Measurements from ENCODE around the gene BLOC1S3. TPM values are rescaled to one million over a fixed set of nuclear protein-coding genes. Genes with fewer than 3 reads are reported as not detected.
A peak's percentile ranks its signal among the peaks of the same experiment; 100 is the strongest.

BLOC1S3 gene
- total and polyA plus RNA-seq, 2 of the 13 experiments (the other 11 are each of a cell fraction or from before 2014, with no cell fraction given), result 4.3 to 4.8 TPM

DNA sequence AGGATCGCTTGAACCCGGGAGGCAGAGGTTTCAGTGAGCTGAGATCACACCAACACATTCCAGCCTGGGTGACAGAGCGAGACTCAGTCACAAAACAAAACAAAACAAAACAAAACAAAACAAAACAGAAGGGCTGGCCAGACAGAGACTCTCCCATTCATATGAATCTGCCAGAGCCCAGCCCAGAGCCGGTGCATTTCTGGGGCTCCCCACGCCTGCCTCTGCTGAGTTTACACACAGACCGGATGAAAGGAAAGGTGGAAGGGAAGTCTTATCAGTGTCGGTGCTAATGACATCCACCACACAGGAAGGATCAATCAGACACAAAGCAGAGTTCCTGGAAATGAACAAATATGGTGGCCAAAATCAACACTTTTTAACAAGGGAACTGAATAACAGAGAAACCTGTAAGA lies 7.4 kb upstream of the BLOC1S3 start:
- no peak for FAIRE-seq
- POLR2A ChIA-PET, result interaction anchor here (1.8 kb wide), 1 partner anchor 17 kb away, joined by 3 read pairs; no protein-coding TSS in a partner anchor
- no peak for TF ChIP-seq HNRNPH1 (optimal IDR thresholded peaks at IDR 0.05; ENCODE audit: low read depth, low read length)
- TF ChIP-seq, protein P1, sequence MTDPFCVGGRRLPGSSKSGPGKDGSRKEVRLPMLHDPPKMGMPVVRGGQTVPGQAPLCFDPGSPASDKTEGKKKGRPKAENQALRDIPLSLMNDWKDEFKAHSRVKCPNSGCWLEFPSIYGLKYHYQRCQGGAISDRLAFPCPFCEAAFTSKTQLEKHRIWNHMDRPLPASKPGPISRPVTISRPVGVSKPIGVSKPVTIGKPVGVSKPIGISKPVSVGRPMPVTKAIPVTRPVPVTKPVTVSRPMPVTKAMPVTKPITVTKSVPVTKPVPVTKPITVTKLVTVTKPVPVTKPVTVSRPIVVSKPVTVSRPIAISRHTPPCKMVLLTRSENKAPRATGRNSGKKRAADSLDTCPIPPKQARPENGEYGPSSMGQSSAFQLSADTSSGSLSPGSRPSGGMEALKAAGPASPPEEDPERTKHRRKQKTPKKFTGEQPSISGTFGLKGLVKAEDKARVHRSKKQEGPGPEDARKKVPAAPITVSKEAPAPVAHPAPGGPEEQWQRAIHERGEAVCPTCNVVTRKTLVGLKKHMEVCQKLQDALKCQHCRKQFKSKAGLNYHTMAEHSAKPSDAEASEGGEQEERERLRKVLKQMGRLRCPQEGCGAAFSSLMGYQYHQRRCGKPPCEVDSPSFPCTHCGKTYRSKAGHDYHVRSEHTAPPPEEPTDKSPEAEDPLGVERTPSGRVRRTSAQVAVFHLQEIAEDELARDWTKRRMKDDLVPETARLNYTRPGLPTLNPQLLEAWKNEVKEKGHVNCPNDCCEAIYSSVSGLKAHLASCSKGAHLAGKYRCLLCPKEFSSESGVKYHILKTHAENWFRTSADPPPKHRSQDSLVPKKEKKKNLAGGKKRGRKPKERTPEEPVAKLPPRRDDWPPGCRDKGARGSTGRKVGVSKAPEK (CRISPR knock-in tag; IDR thresholded peaks at IDR 0.05; ENCODE audit: borderline replicate concordance), result no peak
- TF ChIP-seq ZNF160 (CRISPR knock-in tag; IDR thresholded peaks at IDR 0.05), result no peak
- TF ChIP-seq ZNF572 (CRISPR knock-in tag; IDR thresholded peaks at IDR 0.05), result no peak
- TF ChIP-seq ZNF296 (CRISPR knock-in tag; conservative IDR thresholded peaks at IDR 0.05), result no peak
- TF ChIP-seq, protein P2, sequence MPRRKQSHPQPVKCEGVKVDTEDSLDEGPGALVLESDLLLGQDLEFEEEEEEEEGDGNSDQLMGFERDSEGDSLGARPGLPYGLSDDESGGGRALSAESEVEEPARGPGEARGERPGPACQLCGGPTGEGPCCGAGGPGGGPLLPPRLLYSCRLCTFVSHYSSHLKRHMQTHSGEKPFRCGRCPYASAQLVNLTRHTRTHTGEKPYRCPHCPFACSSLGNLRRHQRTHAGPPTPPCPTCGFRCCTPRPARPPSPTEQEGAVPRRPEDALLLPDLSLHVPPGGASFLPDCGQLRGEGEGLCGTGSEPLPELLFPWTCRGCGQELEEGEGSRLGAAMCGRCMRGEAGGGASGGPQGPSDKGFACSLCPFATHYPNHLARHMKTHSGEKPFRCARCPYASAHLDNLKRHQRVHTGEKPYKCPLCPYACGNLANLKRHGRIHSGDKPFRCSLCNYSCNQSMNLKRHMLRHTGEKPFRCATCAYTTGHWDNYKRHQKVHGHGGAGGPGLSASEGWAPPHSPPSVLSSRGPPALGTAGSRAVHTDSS (CRISPR knock-in tag; conservative IDR thresholded peaks at IDR 0.05), result no peak
- no peak for TF ChIP-seq TOE1 (CRISPR knock-in tag; IDR thresholded peaks at IDR 0.05)
- no peak for TF ChIP-seq TGIF2 (CRISPR knock-in tag; IDR thresholded peaks at IDR 0.05)
- TF ChIP-seq POLR2G (IDR thresholded peaks at IDR 0.05; ENCODE audit: low read depth, low read length), result no peak
- no peak for TF ChIP-seq ZNF616 (CRISPR knock-in tag; IDR thresholded peaks at IDR 0.05; ENCODE audit: low read depth)
- TF ChIP-seq RARA (CRISPR knock-in tag; IDR thresholded peaks at IDR 0.05), result peak; percentile 78
- no peak for TF ChIP-seq AGO1 (IDR thresholded peaks at IDR 0.05; ENCODE audit: low read depth, low read length, poor library complexity, severe bottlenecking)
- TF ChIP-seq ZNF30 (CRISPR knock-in tag; IDR thresholded peaks at IDR 0.05), result no peak
- TF ChIP-seq RAD51 (IDR thresholded peaks at IDR 0.05; ENCODE audit: borderline replicate concordance), result no peak
- TF ChIP-seq TBP (CRISPR knock-in tag; IDR thresholded peaks at IDR 0.05), result no peak
- TF ChIP-seq RBM22 (optimal IDR thresholded peaks at IDR 0.05; ENCODE audit: low read length), result no peak
- TF ChIP-seq ZNF775 (CRISPR knock-in tag; IDR thresholded peaks at IDR 0.05; ENCODE audit: borderline replicate concordance), result no peak
- TF ChIP-seq, protein P3, sequence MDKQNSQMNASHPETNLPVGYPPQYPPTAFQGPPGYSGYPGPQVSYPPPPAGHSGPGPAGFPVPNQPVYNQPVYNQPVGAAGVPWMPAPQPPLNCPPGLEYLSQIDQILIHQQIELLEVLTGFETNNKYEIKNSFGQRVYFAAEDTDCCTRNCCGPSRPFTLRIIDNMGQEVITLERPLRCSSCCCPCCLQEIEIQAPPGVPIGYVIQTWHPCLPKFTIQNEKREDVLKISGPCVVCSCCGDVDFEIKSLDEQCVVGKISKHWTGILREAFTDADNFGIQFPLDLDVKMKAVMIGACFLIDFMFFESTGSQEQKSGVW (CRISPR knock-in tag; IDR thresholded peaks at IDR 0.05; ENCODE audit: borderline replicate concordance), result no peak
- no peak for TF ChIP-seq ESRRA (CRISPR knock-in tag; IDR thresholded peaks at IDR 0.05; ENCODE audit: low read depth)
- no peak for TF ChIP-seq ZFAT (CRISPR knock-in tag; conservative IDR thresholded peaks at IDR 0.05)

More for the DNA sequence above, 7.4 kb upstream of the BLOC1S3 start:
- in situ Hi-C loops (cut with HindIII; ENCODE audit: extremely low pct_ligation_motif_present, low pct_unique_long_range_greater_than_20kb) (no loop called here), intact Hi-C loops (cut with micrococcal nuclease; ENCODE audit: unreplicated experiment) (no loop called here)
- H3K36me3 ChIP-seq (replicated peaks in 1 of 2; ENCODE audit: control insufficient read depth in 1 of 2, insufficient read depth in 2 of 2, low read length in 2 of 2), result no peaks in the 10 kb centered on the region
- CTCF ChIA-PET (ENCODE audit: low intra/inter-chr PET ratio, low total read pairs), result no interaction called here
- no peaks in the 10 kb centered on the region for H4K20me1 ChIP-seq (ENCODE audit: insufficient read depth, low read length)
- peaks cover 90% of the 10 kb centered on the region for H3K4me1 ChIP-seq (ENCODE audit: insufficient read depth, low read length)
- DNase-seq (ENCODE audit: low spot score) (no peak), ATAC-seq (peak; percentile 43)
- H3K9ac ChIP-seq (ENCODE audit: insufficient read depth, low read depth, low read length), result no peak overlapping the region
- H3K79me2 ChIP-seq (ENCODE audit: insufficient read depth, low read length), result no peaks in the 10 kb centered on the region
- peak overlapping the region in 2 of 3 experiments; percentile 17 to 33; a peak in 1 of 6 replicates for H3K4me3 ChIP-seq (replicated peaks in 1 of 3; ENCODE audit: insufficient read depth in 1 of 3, low read depth in 2 of 3, low read length in 3 of 3)
- H2AFZ ChIP-seq (ENCODE audit: low read length), result no peak overlapping the region
- 7% methylated on average over 7 of the region's 7 CpGs for WGBS (ENCODE audit: low lambda C conversion rate)
- BruUV-seq (replicated peaks), result no TSS peak
- H3K4me2 ChIP-seq (ENCODE audit: low read depth, low read length), result peak overlapping the region; percentile 58
- H3K27ac ChIP-seq (ENCODE audit: extremely low read length, insufficient read depth, low read length), result no peak overlapping the region
- H3K27me3 ChIP-seq (ENCODE audit: control insufficient read depth in 1 of 2, insufficient read depth in 2 of 2, low read length in 2 of 2), result no peaks in the 10 kb centered on the region
- no peaks in the 10 kb centered on the region for H3K9me3 ChIP-seq (ENCODE audit: low read length)

Data from HepG2 (cell line).